Adrenal gland (tissue), 5 donors: ENCODE results near the gene THRB.

Source experiments
- POLR2A ChIP-seq, 2 donors: fragments of 450-650 bp; IDR thresholded peaks; one replicate each; pipeline ENCODE4 v1.6.1; 2017; ENCODE audit warnings: antibody characterized with exemption in 2 of 2, mild to moderate bottlenecking in 2 of 2, moderate library complexity in 1 of 2
- TF ChIP-seq, protein P1 (sequence below), 6 experiments: fragments of 450-650 bp in 4 of 6; fragments of 200-600 bp in 2 of 6; sonication (generic) in 1 of 6; IDR thresholded peaks; 1 replicate in 5 of 6; 2 replicates in 1 of 6; pipeline versions ENCODE4 v1.5.1 to v1.8.0; 2016 to 2021; ENCODE audit warnings: antibody characterized with exemption in 6 of 6, mild to moderate bottlenecking in 2 of 6, moderate library complexity in 1 of 6
- donor health status: DM: no; HTN: no; CAD: no.

DNA sequence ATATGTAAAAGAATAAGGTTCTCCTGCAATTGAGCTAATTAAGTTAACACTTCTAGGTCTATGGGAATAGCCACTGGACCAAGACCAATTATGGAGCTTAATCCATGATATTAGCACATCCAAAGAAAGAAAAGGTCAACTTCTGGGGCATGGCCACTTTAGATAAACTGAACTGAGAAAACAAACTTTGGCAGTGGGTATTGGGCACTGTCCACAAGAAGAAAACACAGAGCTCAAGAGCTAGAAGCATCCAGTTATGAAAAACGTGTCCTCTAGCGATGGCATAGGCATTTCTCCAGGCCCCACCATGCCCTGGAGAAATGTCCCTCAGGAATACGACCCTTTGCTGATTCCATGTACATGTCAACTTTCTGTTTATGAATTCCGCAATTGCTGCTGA lies 87.8 kb downstream of the THRB start:
- TF ChIP-seq, protein P1, sequence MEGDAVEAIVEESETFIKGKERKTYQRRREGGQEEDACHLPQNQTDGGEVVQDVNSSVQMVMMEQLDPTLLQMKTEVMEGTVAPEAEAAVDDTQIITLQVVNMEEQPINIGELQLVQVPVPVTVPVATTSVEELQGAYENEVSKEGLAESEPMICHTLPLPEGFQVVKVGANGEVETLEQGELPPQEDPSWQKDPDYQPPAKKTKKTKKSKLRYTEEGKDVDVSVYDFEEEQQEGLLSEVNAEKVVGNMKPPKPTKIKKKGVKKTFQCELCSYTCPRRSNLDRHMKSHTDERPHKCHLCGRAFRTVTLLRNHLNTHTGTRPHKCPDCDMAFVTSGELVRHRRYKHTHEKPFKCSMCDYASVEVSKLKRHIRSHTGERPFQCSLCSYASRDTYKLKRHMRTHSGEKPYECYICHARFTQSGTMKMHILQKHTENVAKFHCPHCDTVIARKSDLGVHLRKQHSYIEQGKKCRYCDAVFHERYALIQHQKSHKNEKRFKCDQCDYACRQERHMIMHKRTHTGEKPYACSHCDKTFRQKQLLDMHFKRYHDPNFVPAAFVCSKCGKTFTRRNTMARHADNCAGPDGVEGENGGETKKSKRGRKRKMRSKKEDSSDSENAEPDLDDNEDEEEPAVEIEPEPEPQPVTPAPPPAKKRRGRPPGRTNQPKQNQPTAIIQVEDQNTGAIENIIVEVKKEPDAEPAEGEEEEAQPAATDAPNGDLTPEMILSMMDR (IDR thresholded peaks at IDR 0.05): no peak
- no peak for TF ChIP-seq POLR2A (IDR thresholded peaks at IDR 0.05)
